ENCODE data around the gene TCF7L1. TPM values are rescaled to one million over a fixed set of nuclear protein-coding genes. Genes with fewer than 3 reads are reported as not detected.

TCF7L1 gene
- total RNA-seq, 1 donor: not detected

DNA sequence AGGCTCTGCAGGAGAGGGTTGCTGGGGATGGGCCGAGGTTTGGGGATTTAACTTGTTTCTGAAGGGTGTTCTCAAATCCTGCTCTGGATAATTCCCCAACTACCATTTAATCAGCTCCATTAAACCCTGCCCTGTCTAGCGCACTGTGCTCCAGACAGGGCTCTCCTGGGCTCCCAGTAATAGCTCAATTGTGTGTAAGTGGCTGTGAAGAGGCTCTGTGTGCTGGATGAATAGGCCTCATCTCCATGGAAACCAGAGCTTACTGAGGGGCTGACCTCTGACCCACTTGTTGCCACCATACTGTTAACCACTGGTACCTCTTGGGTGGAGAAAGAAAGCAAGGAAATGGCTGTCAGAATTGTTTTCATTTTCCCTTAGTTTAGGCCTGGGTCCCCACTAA, 101.7 kb downstream of the TCF7L1 start:
- H3K4me3 ChIP-seq (ENCODE audit: low read length): no peak overlapping the region
- H3K27me3 ChIP-seq (ENCODE audit: insufficient read depth, low read length): no peaks in the 10 kb centered on the region
- no peaks in the 10 kb centered on the region for H3K9me3 ChIP-seq (ENCODE audit: low read depth, low read length)
- no peaks in the 10 kb centered on the region for H3K4me1 ChIP-seq (ENCODE audit: insufficient read depth, low read length)

DNA sequence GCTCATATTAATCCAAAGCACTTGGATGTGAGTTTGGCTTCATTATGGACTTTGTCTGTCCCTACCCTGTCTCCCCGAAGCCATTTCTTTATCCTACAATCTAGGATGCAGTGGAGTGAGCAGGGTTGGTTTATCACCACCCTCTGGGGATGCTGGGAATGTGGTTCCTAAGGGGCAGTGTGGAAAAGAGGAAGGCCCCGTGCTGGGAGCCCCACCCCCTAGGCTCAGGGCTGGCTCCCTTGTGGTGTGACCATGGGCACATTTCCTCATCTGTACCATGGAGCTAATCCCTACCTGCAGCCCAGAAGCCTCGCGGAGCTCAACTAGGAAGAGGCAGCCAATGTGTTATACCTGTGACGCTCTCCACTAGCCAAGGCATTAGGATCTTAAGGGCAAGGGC, 102.1 kb downstream of the TCF7L1 start:
- Histone ChIP-seq H3K9me3 (ENCODE audit: low read depth, low read length) (no peaks in the 10 kb centered on the region), H3K27me3 (ENCODE audit: insufficient read depth, low read length) (no peaks in the 10 kb centered on the region), H3K4me1 (ENCODE audit: insufficient read depth, low read length) (no peaks in the 10 kb centered on the region), H3K4me3 (ENCODE audit: low read length) (no peak overlapping the region)

DNA sequence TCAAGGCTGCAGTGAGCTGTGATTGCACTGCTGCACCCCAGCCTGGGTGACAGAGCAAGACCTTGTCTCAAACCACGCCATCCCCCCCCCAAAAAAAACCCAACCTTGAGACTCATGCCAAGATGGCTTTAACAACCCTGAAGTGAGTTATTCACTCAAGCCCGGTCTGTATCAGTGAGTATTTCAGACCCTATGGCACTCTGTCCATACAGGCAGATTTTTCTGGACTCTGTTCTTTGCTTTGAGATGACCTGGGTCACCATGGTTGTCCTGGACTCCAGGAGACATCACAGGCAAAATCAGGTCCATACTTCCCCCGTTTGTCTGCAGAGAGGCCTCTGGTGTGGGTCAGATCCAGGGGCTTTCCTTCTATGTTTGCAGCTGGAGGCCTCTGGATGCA, 102.9 kb downstream of the TCF7L1 start:
- Histone ChIP-seq H3K9me3 (ENCODE audit: low read depth, low read length) (no peaks in the 10 kb centered on the region), H3K4me3 (ENCODE audit: low read length) (no peak overlapping the region), H3K4me1 (ENCODE audit: insufficient read depth, low read length) (no peaks in the 10 kb centered on the region), H3K27me3 (ENCODE audit: insufficient read depth, low read length) (no peaks in the 10 kb centered on the region)

DNA sequence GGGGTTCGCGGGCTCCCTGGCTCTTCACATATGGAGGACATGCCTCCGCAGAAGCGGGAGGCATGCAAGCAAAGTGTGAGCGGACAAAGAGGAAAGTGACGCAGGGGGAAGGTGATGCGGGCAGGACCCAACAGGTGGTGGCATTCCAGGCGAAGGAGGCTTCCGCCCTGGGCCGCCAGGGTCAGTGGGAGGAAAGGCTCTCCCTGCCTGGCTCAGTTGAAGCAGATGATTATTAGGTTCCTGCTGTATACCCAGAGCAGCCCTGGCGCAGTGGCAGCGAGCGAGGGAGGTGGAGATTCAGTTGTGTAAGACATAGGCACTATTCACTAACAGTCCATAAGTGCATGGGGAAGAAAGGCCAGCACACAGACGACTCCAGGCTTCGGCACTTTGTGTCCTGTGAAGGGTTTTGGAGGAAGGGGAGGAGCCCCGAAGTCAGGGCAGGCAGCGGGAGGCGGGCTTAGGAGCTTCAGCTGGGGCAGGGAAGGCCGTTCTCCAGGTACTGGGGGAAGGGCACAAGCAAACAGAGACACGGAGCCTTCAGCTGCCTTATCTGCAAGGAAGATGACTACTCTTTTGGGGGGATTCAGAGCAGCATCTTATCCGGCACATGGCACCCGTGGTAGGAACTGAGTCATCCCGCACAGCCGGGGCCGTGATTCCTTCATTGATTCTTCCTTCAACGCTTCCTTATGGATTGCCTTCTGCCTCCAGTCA, 104.8 kb downstream of the TCF7L1 start:
- H3K4me3 ChIP-seq (ENCODE audit: low read length): no peak overlapping the region
- H3K9me3 ChIP-seq (ENCODE audit: low read depth, low read length): no peaks in the 10 kb centered on the region
- no peaks in the 10 kb centered on the region for H3K4me1 ChIP-seq (ENCODE audit: insufficient read depth, low read length)
- no peaks in the 10 kb centered on the region for H3K27me3 ChIP-seq (ENCODE audit: insufficient read depth, low read length)

DNA sequence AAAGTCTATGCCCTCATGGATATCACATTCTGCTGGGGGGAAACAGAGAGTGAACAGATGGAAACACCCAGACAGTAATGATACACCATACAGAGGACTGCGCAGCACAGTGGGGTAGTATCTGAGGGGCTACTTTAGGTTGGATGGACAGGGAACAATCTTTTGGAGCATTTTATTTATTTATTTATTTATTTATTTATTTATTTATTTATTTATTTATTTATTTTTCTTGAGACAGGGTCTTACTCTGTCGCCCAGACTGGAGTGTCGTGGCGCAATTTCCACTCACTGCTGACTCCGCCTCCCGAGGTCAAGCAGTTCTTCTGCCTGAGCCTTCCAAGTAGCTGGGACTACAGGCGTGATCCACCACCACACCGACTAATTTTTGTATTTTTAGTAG, 105.4 kb downstream of the TCF7L1 start:
- Histone ChIP-seq H3K4me1 (ENCODE audit: insufficient read depth, low read length) (no peaks in the 10 kb centered on the region), H3K4me3 (ENCODE audit: low read length) (no peak overlapping the region), H3K9me3 (ENCODE audit: low read depth, low read length) (no peaks in the 10 kb centered on the region), H3K27me3 (ENCODE audit: insufficient read depth, low read length) (no peaks in the 10 kb centered on the region)

- H3K4me1 ChIP-seq (ENCODE audit: insufficient read depth, low read length): no peaks in the 10 kb centered on the region
- H3K4me3 ChIP-seq (ENCODE audit: low read length): no peak overlapping the region
- no peaks in the 10 kb centered on the region for H3K27me3 ChIP-seq (ENCODE audit: insufficient read depth, low read length)
- no peaks in the 10 kb centered on the region for H3K9me3 ChIP-seq (ENCODE audit: low read depth, low read length)
Observed at GRCh38 chr2:85239102-85239501, 105.9 kb downstream of the TCF7L1 start.

- H3K4me1 ChIP-seq (ENCODE audit: insufficient read depth, low read length): no peaks in the 10 kb centered on the region
- H3K9me3 ChIP-seq (ENCODE audit: low read depth, low read length): no peaks in the 10 kb centered on the region
- H3K27me3 ChIP-seq (ENCODE audit: insufficient read depth, low read length): no peaks in the 10 kb centered on the region
- H3K4me3 ChIP-seq (ENCODE audit: low read length): no peak overlapping the region
Observed at GRCh38 chr2:85240055-85240454, 106.9 kb downstream of the TCF7L1 start.

- Histone ChIP-seq H3K27me3 (ENCODE audit: insufficient read depth, low read length) (no peaks in the 10 kb centered on the region), H3K9me3 (ENCODE audit: low read depth, low read length) (no peaks in the 10 kb centered on the region), H3K4me1 (ENCODE audit: insufficient read depth, low read length) (no peaks in the 10 kb centered on the region), H3K4me3 (ENCODE audit: low read length) (no peak overlapping the region)
Observed at GRCh38 chr2:85242321-85242720, 109.1 kb downstream of the TCF7L1 start.

DNA sequence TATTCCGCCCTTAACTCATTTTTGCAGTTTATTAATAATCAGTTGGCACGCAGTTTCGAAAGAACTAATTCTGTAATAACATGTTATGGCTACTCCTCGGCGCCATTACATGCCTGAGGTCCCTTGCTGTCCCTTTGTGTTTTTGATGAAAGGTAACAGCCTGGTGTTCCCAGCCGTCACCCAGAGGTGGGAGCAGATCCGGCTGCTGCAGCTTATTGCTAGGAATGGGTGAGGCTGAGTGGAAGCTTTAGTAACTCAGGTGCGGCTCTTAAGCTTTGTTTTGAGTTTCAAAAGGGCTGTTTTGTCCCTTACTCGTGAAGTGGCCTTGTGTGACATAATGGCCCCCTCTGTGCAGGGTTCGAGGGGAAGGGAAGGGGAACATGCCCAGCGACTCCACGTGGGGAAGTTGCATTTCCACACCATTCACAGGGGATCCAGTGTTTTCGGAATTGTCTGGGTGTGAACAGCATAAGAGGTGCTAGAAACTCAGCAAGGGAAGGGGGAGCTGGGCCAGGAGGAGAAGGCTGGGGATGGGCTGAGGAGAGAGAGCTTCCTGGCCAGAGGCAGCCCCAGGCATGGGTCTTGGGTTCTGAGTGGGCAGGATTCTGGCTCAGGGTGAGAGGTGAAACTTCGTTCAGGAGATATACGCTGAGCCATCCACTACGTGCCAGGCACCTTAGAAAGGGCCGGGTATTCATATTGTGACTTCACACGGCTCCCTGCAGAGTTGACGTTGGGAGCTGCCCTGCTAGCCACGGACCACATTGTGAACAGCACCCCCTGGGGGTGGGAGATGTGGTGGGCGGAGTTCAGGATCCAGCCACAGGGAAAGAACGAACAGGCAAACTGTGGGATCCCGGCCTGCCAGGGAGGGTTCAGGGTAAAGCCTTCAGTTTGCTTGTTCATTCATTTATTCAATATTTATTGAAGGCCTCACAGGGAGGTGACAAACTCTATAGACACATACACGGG, 110.2 kb downstream of the TCF7L1 start:
- Histone ChIP-seq H3K4me1 (ENCODE audit: insufficient read depth, low read length) (no peaks in the 10 kb centered on the region), H3K9me3 (ENCODE audit: low read depth, low read length) (no peaks in the 10 kb centered on the region), H3K4me3 (ENCODE audit: low read length) (no peak overlapping the region), H3K27me3 (ENCODE audit: insufficient read depth, low read length) (no peaks in the 10 kb centered on the region)

DNA sequence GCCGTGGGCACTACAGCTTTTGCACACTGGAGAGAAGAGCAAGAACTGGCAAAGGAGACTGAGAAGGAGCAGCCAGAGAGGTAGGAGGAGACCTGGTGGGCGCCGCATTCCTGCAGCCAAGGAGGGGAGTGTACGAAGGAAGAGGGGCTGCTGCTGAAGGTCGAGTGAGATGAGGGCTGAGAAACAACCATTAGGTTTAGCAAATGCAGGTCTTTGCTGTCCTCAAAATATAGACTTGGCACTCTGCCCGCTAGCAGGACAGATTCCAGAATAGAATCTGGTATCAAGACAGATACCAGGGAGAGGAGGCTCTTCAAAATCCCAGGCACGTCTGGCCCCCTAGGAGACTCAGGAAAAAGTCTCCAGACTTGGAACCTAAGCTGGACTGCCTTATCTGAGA, 111.6 kb downstream of the TCF7L1 start:
- Histone ChIP-seq H3K9me3 (ENCODE audit: low read depth, low read length) (no peaks in the 10 kb centered on the region), H3K4me1 (ENCODE audit: insufficient read depth, low read length) (no peaks in the 10 kb centered on the region), H3K27me3 (ENCODE audit: insufficient read depth, low read length) (no peaks in the 10 kb centered on the region), H3K4me3 (ENCODE audit: low read length) (no peak overlapping the region)

DNA sequence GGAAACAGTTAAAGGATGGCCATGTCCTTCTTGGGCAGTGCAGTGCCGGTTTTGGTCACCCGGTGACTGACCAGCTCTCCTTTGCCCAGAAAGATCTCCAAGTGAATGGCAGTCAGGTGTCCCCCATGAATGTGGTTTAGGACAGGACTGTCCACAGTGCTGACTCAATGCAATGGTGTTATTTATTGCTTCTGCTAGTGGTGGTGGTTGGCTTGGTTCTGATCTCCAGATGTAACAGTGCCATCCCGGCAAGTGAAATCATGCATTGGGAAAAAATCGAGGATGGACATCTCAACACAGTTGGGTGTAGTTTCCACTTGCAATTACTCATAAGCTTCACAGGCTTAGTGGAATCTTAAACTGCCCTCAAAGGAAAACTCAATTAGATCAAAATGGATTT, 112.7 kb downstream of the TCF7L1 start:
- H3K9me3 ChIP-seq (ENCODE audit: low read depth, low read length): no peaks in the 10 kb centered on the region
- no peaks in the 10 kb centered on the region for H3K4me1 ChIP-seq (ENCODE audit: insufficient read depth, low read length)
- H3K4me3 ChIP-seq (ENCODE audit: low read length): no peak overlapping the region
- H3K27me3 ChIP-seq (ENCODE audit: insufficient read depth, low read length): no peaks in the 10 kb centered on the region

DNA sequence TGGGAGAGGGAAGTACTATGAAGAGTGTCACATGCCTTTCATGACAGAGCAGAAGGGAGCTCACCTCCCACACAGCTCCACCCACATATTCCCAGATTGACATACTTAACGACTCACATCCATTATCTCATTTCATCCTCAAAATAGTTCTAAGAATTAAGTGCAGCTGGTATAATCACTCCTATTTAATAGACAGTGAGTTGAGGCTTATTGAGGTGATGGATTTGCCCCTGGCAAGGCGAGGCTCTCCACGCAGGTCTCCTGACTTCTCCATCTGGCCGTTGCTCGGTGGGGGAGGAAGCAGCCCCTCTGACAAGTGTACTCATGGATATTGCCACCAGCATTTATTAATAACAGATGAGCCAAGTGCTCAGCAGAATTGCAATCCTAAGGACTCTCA, 113.2 kb downstream of the TCF7L1 start:
- H3K4me1 ChIP-seq (ENCODE audit: insufficient read depth, low read length): no peaks in the 10 kb centered on the region
- no peaks in the 10 kb centered on the region for H3K27me3 ChIP-seq (ENCODE audit: insufficient read depth, low read length)
- H3K4me3 ChIP-seq (ENCODE audit: low read length): no peak overlapping the region
- H3K9me3 ChIP-seq (ENCODE audit: low read depth, low read length): no peaks in the 10 kb centered on the region

- Histone ChIP-seq H3K4me3 (ENCODE audit: low read length) (no peak overlapping the region), H3K4me1 (ENCODE audit: insufficient read depth, low read length) (no peaks in the 10 kb centered on the region), H3K27me3 (ENCODE audit: insufficient read depth, low read length) (no peaks in the 10 kb centered on the region), H3K9me3 (ENCODE audit: low read depth, low read length) (no peaks in the 10 kb centered on the region)
Observed at GRCh38 chr2:85247610-85248009, 114.4 kb downstream of the TCF7L1 start.

- Histone ChIP-seq H3K4me3 (ENCODE audit: low read length) (no peak overlapping the region), H3K27me3 (ENCODE audit: insufficient read depth, low read length) (no peaks in the 10 kb centered on the region), H3K9me3 (ENCODE audit: low read depth, low read length) (no peaks in the 10 kb centered on the region), H3K4me1 (ENCODE audit: insufficient read depth, low read length) (no peaks in the 10 kb centered on the region)
Observed at GRCh38 chr2:85248773-85249509, 115.7 kb downstream of the TCF7L1 start.

DNA sequence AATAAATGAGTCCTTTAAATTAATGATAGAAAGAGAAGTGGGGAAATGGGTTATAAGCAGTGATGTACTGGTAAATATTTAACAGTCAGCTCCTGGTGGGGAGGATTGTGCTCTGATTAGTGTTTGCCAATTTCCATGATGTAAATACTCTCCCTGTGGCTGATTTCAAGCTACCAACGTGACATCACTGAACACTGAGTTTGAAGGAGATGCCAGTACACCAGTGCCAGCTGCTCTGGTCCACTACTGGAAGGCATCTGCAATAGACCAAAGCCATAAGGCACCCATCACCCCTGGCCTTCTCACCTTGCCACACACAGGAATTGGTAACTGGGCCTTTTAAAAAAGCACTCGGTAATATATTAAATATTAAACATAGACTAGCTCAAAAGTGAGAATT, 116.9 kb downstream of the TCF7L1 start:
- Histone ChIP-seq H3K27me3 (ENCODE audit: insufficient read depth, low read length) (no peaks in the 10 kb centered on the region), H3K4me1 (ENCODE audit: insufficient read depth, low read length) (no peaks in the 10 kb centered on the region), H3K4me3 (ENCODE audit: low read length) (no peak overlapping the region), H3K9me3 (ENCODE audit: low read depth, low read length) (no peaks in the 10 kb centered on the region)
